RWPE2 (cell line): ENCODE measurements around the gene ITGB3.

Experiments
- ATAC-seq: fragments of 200-7000 bp; cut with Tn5 transposase; 3 replicates; pipeline ENCODE4 v1.9.1; 2021; ENCODE audit warnings: low read depth
- DNase-seq: peaks from one replicate; pipeline ENCODE4 v3.0.0-alpha.2; 2020; ENCODE audit warnings: low spot score
- H3K27ac ChIP-seq: fragments of 450-650 bp; 2 replicates; pipeline ENCODE4 v1.5.1; 2017; ENCODE audit warnings: mild to moderate bottlenecking; ENCODE audit not compliant: poor library complexity, severe bottlenecking
- H3K27me3 ChIP-seq: fragments of 250-450 bp; sonication (Bioruptor Pico); 2 replicates; pipeline ENCODE4 v1.5.1; 2021; ENCODE audit warnings: mild to moderate bottlenecking, moderate library complexity; ENCODE audit not compliant: insufficient read depth, poor library complexity, severe bottlenecking
- H3K36me3 ChIP-seq: fragments of 250-450 bp; sonication (Bioruptor Pico); 2 replicates; pipeline ENCODE4 v1.5.1; 2020; ENCODE audit warnings: low read depth, mild to moderate bottlenecking, moderate library complexity
- H3K4me1 ChIP-seq: fragments of 250-450 bp; sonication (Bioruptor Pico); 2 replicates; pipeline ENCODE4 v1.5.1; 2021; ENCODE audit warnings: mild to moderate bottlenecking, moderate library complexity; ENCODE audit not compliant: insufficient read depth, poor library complexity, severe bottlenecking
- H3K4me3 ChIP-seq: fragments of 250-450 bp; sonication (Bioruptor Pico); 2 replicates; pipeline ENCODE4 v1.5.1; 2021; ENCODE audit warnings: mild to moderate bottlenecking, moderate library complexity; ENCODE audit not compliant: severe bottlenecking
- H3K9me3 ChIP-seq: fragments of 250-450 bp; sonication (Bioruptor Pico); 2 replicates; pipeline ENCODE4 v1.5.1; 2021; ENCODE audit warnings: mild to moderate bottlenecking, moderate library complexity; ENCODE audit not compliant: severe bottlenecking
- CTCF ChIP-seq: fragments of 450-650 bp; IDR thresholded peaks from one replicate; pipeline ENCODE4 v1.5.1; 2017; ENCODE audit warnings: mild to moderate bottlenecking, moderate library complexity; ENCODE audit not compliant: poor library complexity, severe bottlenecking

The ITGB3 gene

GRCh38 chr17:47225911-47226688 lies 27.5 kb upstream of the ITGB3 start:
- no peak for TF ChIP-seq CTCF
- DNase-seq: no peak
- Histone ChIP-seq H3K4me1 (peaks cover 34% of the 10 kb centered on the region), H3K27ac (peak overlapping the region; percentile 53), H3K27me3 (no peaks in the 10 kb centered on the region), H3K4me3 (no peak overlapping the region), H3K36me3 (no peaks in the 10 kb centered on the region), H3K9me3 (peaks cover 4% of the 10 kb centered on the region)
- no peak for ATAC-seq

DNA sequence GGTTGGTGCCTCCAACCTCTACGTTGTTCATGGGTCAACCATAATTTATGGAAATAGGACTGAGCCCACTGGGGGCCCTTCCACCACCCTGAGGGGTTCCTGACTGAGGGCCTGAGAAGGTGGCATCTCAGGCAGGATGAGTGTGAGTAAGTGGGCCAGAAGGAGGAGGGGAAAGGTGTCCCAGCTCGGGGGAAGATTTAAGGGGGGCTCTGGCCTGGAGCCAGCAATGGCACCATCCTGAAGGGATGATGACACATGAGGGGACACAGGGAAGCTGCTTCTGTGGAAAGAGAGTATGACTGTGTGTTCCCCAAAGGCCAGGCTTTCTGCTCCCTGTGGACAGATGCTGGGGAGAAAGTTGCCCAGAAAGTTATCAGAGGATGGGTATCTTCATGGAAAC lies 25.8 kb upstream of the ITGB3 start:
- Histone ChIP-seq H3K4me1 (peaks cover 34% of the 10 kb centered on the region), H3K9me3 (peaks cover 4% of the 10 kb centered on the region), H3K27ac (no peak overlapping the region), H3K4me3 (no peak overlapping the region), H3K36me3 (no peaks in the 10 kb centered on the region), H3K27me3 (no peaks in the 10 kb centered on the region)
- DNase-seq (no peak), ATAC-seq (no peak)
- no peak for TF ChIP-seq CTCF

DNA sequence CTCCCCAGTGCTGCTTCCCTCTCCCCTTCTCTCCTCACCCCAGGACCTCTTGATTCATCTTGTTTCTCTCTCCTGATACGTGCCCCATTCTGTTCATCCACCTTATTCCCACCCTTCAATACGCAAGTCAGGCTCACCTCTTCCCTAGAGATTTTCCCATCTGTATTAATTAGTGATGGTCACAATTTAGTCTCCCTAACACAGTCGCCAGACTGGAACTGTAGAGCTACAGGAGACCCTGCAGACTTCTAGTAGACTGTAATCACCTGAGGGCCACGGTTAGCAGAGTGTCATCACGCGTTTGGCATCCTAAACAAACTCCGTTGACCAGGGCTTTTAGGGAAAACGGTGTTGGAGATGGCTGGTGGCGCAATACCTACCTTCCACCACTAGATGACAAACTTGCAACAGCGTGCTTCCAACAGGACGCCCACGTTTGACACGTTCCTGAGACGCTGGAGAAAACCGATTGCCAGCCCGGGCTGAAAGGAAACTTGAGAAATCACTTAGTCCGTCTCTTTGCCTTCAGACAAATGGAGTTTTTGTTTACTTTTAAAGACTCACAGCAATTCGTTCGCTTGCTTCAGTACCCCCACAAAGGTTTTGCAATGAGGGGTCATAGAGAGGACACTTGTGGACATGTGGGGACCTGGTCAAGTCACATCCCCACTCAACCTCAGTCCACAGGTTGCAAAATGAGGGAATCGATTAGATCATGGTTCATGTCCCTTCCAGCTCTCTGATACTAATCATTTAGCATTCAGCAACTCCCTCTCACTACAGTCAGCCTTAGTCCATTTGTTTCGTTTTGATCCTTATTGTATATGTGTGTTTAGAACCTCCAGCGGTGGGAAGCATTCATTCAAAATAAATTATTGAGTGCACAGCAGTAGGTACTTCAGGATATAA lies 23.8 kb upstream of the ITGB3 start:
- Histone ChIP-seq H3K27ac (peak overlapping the region; percentile 57), H3K27me3 (no peaks in the 10 kb centered on the region), H3K9me3 (no peaks in the 10 kb centered on the region), H3K4me1 (peaks cover 24% of the 10 kb centered on the region), H3K36me3 (no peaks in the 10 kb centered on the region), H3K4me3 (no peak overlapping the region)
- peak; percentile 84 for DNase-seq
- peak; percentile 84 for ATAC-seq
- peak; percentile 99 for TF ChIP-seq CTCF

DNA sequence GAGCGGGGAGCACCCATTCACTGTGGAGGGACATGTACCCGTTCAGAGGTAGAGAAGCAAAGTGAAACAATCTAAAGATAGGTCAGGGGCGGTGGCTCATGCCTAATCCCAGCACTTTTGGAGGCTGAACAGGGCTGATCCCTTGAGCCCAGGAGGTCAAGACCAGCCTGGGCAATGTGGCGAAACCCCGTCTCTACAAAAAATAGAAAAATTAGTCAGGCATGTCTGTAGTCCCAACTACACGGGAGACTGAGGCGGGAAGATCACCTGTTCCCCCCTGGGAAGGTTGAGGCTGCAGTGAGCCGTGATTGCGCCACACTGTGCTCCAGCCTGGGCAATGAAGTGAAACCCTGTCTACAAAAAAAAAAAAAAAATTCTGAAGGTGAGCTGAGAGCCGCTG lies 22.8 kb upstream of the ITGB3 start:
- DNase-seq: no peak
- Histone ChIP-seq H3K27ac (peak overlapping the region; percentile 57), H3K4me3 (no peak overlapping the region), H3K36me3 (no peaks in the 10 kb centered on the region), H3K27me3 (no peaks in the 10 kb centered on the region), H3K4me1 (peaks cover 14% of the 10 kb centered on the region), H3K9me3 (no peaks in the 10 kb centered on the region)
- no peak for ATAC-seq
- no peak for TF ChIP-seq CTCF
